K562 (cell line): ENCODE measurements around the gene TAPBPL. TPM values are rescaled to one million over a fixed set of nuclear protein-coding genes. Genes with fewer than 3 reads are reported as not detected.
A peak's percentile ranks its signal among the peaks of the same experiment; 100 is the strongest.

Source experiments
- ATAC-seq: fragments of 200-7000 bp; cut with Tn5 transposase; 3 replicates; pipeline ENCODE4 v1.9.1; 2020; ENCODE audit warnings: moderate library complexity
- BruUV-seq: library from RNA; stranded (reverse); fragments of 400-500 nt; replicated peaks from 2 replicates; lab custom pipeline; 2021; lab: Mats Ljungman, UMichigan
- CTCF ChIA-PET: fragments of 300-600 bp; formaldehyde crosslinking; extraction: SDS; loops from one replicate; lab custom pipeline; 2021; ENCODE audit warnings: low intra/inter-chr PET ratio; lab: Yijun Ruan, JAX
- POLR2A ChIA-PET: fragments of 300-600, 350-650 bp; sonication (Branson Sonifier 250); formaldehyde crosslinking; extraction: SDS; loops from one replicate; lab custom pipeline; 2021; ENCODE audit warnings: antibody characterized with exemption, inconsistent platforms; lab: Yijun Ruan, JAX
- DNase-seq, 4 experiments: peaks; one replicate each; pipeline versions ENCODE4 v3.0.0 to v3.0.0-alpha.2; 2011 to 2018; ENCODE audit warnings: low spot score in 3 of 4, mixed read lengths in 3 of 4; ENCODE audit errors: extremely low read depth in 1 of 4
- FAIRE-seq: peaks from 2 replicates; lab custom pipeline; 2011; peaks lifted over from hg19 to GRCh38; lab: Jason Lieb, UNC
- H2AFZ ChIP-seq: 2 replicates; pipeline ENCODE4 v1.6.0; 2011; ENCODE audit warnings: low read depth, low read length, control low read depth, inconsistent platforms
- H3K27ac ChIP-seq: fragments of 200-600 bp; 3 replicates; pipeline ENCODE4 v1.8.0; 2011; ENCODE audit warnings: low read depth, mild to moderate bottlenecking, control low read depth, inconsistent platforms, low read length, moderate library complexity, mixed read lengths; ENCODE audit errors: extremely low read depth
- H3K27me3 ChIP-seq, 2 experiments: fragments of 300-600 bp in 1 of 2; 2 replicates in 1 of 2; 3 replicates in 1 of 2; pipeline versions ENCODE4 v1.6.0 to v1.8.0; 2011; ENCODE audit warnings: inconsistent platforms in 2 of 2, low read length in 2 of 2, mild to moderate bottlenecking in 1 of 2, mixed read lengths in 1 of 2, moderate library complexity in 1 of 2; ENCODE audit not compliant: control insufficient read depth in 2 of 2, insufficient read depth in 2 of 2
- H3K36me3 ChIP-seq: fragments of 300-600 bp; 3 replicates; pipeline ENCODE4 v1.8.0; 2011; ENCODE audit warnings: mild to moderate bottlenecking, low read length, inconsistent platforms; ENCODE audit not compliant: control insufficient read depth, insufficient read depth
- H3K4me1 ChIP-seq, 2 experiments: fragments of 200-600 bp in 1 of 2; replicated peaks in 1 of 2; 2 replicates in 1 of 2; 3 replicates in 1 of 2; pipeline versions ENCODE4 v1.5.1 to v1.8.0; 2011; ENCODE audit warnings: inconsistent platforms in 2 of 2, low read length in 2 of 2, mild to moderate bottlenecking in 1 of 2, mixed read lengths in 1 of 2, moderate library complexity in 1 of 2; ENCODE audit not compliant: control insufficient read depth in 2 of 2, insufficient read depth in 2 of 2
- H3K4me2 ChIP-seq: 2 replicates; pipeline ENCODE4 v1.6.1; 2011; ENCODE audit warnings: low read length, control low read depth, inconsistent platforms, mixed read lengths; ENCODE audit not compliant: insufficient read depth
- H3K4me3 ChIP-seq: fragments of 200-600 bp; sonication (generic), shearing (Covaris generic); 2 replicates; pipeline ENCODE4 v1.5.1; 2016; ENCODE audit warnings: control low read depth, inconsistent platforms
- H3K79me2 ChIP-seq: fragments of 200-600 bp; 3 replicates; pipeline ENCODE4 v1.8.0; 2011; ENCODE audit warnings: low read length, inconsistent platforms; ENCODE audit not compliant: control insufficient read depth, insufficient read depth
- H3K9ac ChIP-seq, 2 experiments: 2 replicates each; pipeline versions ENCODE4 v1.6.0 to v1.6.1; 2011; ENCODE audit warnings: low read depth in 2 of 2, low read length in 2 of 2, control low read depth in 1 of 2, inconsistent platforms in 1 of 2, mild to moderate bottlenecking in 1 of 2, mixed read lengths in 1 of 2; ENCODE audit not compliant: insufficient read depth in 1 of 2
- H3K9me1 ChIP-seq: one replicate; pipeline ENCODE4 v1.6.0; 2011; ENCODE audit warnings: inconsistent platforms, mild to moderate bottlenecking, low read length, moderate library complexity; ENCODE audit not compliant: control insufficient read depth, insufficient read depth
- H3K9me3 ChIP-seq: replicated peaks from 2 replicates; pipeline ENCODE4 v1.5.1; 2011; ENCODE audit warnings: low read depth, low read length, inconsistent platforms; ENCODE audit not compliant: control insufficient read depth, insufficient read depth
- H4K20me1 ChIP-seq: replicated peaks from 2 replicates; pipeline ENCODE4 v1.6.1; 2011; ENCODE audit warnings: low read length, inconsistent platforms, mixed read lengths; ENCODE audit not compliant: control insufficient read depth, insufficient read depth
- CBX2 ChIP-seq: fragments of 200-600 bp; sonication (generic); IDR thresholded peaks from one replicate; pipeline ENCODE4 v1.6.1; 2012; ENCODE audit warnings: mild to moderate bottlenecking, low read length, inconsistent platforms; ENCODE audit not compliant: insufficient read depth, poor library complexity, severe bottlenecking
- CEBPG ChIP-seq, 3 experiments: fragments of 200-800 bp in 1 of 3; sonication (Bioruptor generic) in 1 of 3; sonication (generic) in 1 of 3; formaldehyde crosslinking in 1 of 3; IDR thresholded peaks in 2 of 3; conservative IDR thresholded peaks in 1 of 3; 2 replicates each; pipeline versions ENCODE4 v1.6.1 to v1.8.0; 2016 to 2022; ENCODE audit warnings: missing compliant biosample characterization in 2 of 3, missing genetic modification characterization in 2 of 3, mild to moderate bottlenecking in 1 of 3, missing genetic modification reagents in 1 of 3
- HMG20A ChIP-seq: fragments of 450-650 bp; formaldehyde crosslinking; conservative IDR thresholded peaks from 2 replicates; pipeline ENCODE4 v1.4.0; 2020; ENCODE audit warnings: mild to moderate bottlenecking, mixed read lengths
- MAX ChIP-seq: sonication (generic); formaldehyde crosslinking; IDR thresholded peaks from 2 replicates; pipeline ENCODE4 v1.9.0; 2022; ENCODE audit warnings: mild to moderate bottlenecking, missing genetic modification reagents
- ZNF445 ChIP-seq: fragments of 250-450 bp; sonication (Bioruptor Pico); IDR thresholded peaks from 2 replicates; pipeline ENCODE4 v1.4.0; 2020; ENCODE audit warnings: low read depth, mild to moderate bottlenecking, moderate library complexity
- ZNF561 ChIP-seq: fragments of 450-650 bp; formaldehyde crosslinking; conservative IDR thresholded peaks from 2 replicates; pipeline ENCODE4 v1.4.0; 2020; ENCODE audit warnings: mild to moderate bottlenecking, moderate library complexity
- WGBS: fragments of 100-300 bp; shearing (Covaris generic); methylation state at CpG from one replicate; pipeline ENCODE4 v1.1.6; 2016; ENCODE audit warnings: low coverage, mixed read lengths; ENCODE audit not compliant: insufficient coverage; ENCODE audit errors: missing lambda C conversion rate; 5-methylcytosine and 5-hydroxymethylcytosine counted together
- in situ Hi-C: fragments of 300-500 bp; cut with MboI; formaldehyde crosslinking; loops from 4 replicates; pipeline ENCODE4 v1.15.0; 2018; ENCODE audit warnings: inconsistent platforms, mixed read lengths
- intact Hi-C: fragments of 100-400 bp; cut with micrococcal nuclease; formaldehyde crosslinking; loops from 2 replicates; pipeline ENCODE4 v1.14.2; 2022
- polyA plus RNA-seq, 8 experiments: library from polyadenylated mRNA; depleted of rRNA in 4 of 8; stranded (reverse) in 5 of 8; unstranded in 3 of 8; fragments of >200 nt; fragmentation: Nextera tagmentation in 2 of 8; fragmentation: Illumina TruSeq in 1 of 8; extraction: Ambion mirVana in 2 of 8; extraction: Trizol in 1 of 8; gene quantifications; 2 replicates each; pipeline versions ENCODE4 v1.2.1 to v1.2.3, GENCODE V29; 2011 to 2014; ENCODE audit warnings: inconsistent platforms in 1 of 8, missing spikeins in 1 of 8
- total RNA-seq, 7 experiments: library from RNA; depleted of rRNA in 6 of 7; stranded (reverse); fragments of >200 nt in 6 of 7; fragmentation: Illumina TruSeq in 2 of 7; extraction: Trizol in 2 of 7; gene quantifications; 2 replicates each; pipeline versions ENCODE4 v1.2.1 to v1.2.3, GENCODE V29; 2011 to 2021; ENCODE audit warnings: low replicate concordance in 1 of 7
- TF ChIP-seq, protein P1 (sequence below), 2 experiments: fragments of 450-650 bp in 1 of 2; sonication (generic) in 1 of 2; formaldehyde crosslinking in 1 of 2; IDR thresholded peaks in 1 of 2; conservative IDR thresholded peaks in 1 of 2; 2 replicates each; pipeline versions ENCODE4 v1.6.1 to v1.8.1; 2016 to 2023; ENCODE audit warnings: mild to moderate bottlenecking in 2 of 2, moderate library complexity in 2 of 2, inconsistent platforms in 1 of 2, missing genetic modification reagents in 1 of 2

Gene TAPBPL
- total and polyA plus RNA-seq, 9 of the 15 experiments (the other 6 are each of a cell fraction or from before 2014, with no cell fraction given) = 0.29 to 1.6 (median 0.45) TPM

GRCh38 chr12:6440391-6440790, 11.5 kb upstream of the TAPBPL start:
- Histone ChIP-seq H3K4me2 (no peak overlapping the region), H3K36me3 (no peaks in the 10 kb centered on the region), H3K9me1 (no peaks in the 10 kb centered on the region), H3K79me2 (no peaks in the 10 kb centered on the region), H2AFZ (no peak overlapping the region), H4K20me1 (no peaks in the 10 kb centered on the region), H3K9ac (no peak overlapping the region), H3K9me3 (no peaks in the 10 kb centered on the region), H3K27ac (no peak overlapping the region), H3K4me1 (no peaks in the 10 kb centered on the region; a peak in 1 of 5 replicates), H3K27me3 (peaks cover 0 to 7% of the 10 kb centered on the region in 2 experiments; a peak in 4 of 5 replicates), H3K4me3 (no peak overlapping the region)
- BruUV-seq = no TSS peak
- ChIA-PET CTCF (no interaction called here), POLR2A (interaction anchor here (1.2 to 2.5 kb wide), 2 partner anchors 12 to 23 kb away, joined by 3 to 14 read pairs; partner anchors contain the start of gene TAPBPL)
- intact Hi-C loops (no loop called here), in situ Hi-C loops (no loop called here)
- WGBS = 20% methylated on average over 1 of the region's 1 CpG
- TF ChIP-seq CBX2 (no peak), MAX (CRISPR knock-in tag) (no peak), ZNF445 (CRISPR knock-in tag) (no peak), ZNF561 (CRISPR knock-in tag) (no peak)
- no peak for FAIRE-seq
- ATAC-seq = no peak
- no peak for DNase-seq

DNA sequence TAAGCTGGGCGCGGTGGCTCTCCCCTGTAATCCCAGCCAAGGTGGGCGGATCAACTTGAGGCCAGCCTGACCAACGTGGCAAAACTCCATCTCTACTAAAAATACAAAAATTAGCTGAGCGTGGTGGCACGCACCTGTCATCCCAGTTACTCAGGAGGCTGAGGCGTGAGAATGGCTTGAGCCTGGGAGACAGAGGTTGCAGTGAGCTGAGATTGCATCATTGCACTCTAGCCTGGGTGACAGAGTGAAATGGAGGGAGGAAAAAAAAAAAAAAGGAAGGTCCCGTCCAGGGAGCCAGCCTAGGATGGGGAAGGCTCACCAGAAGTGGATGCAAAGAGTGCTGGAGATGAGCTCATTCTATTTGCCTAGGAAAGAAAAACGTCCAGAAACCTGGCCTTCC, 9.0 kb upstream of the TAPBPL start:
- CTCF ChIA-PET = no interaction called here
- POLR2A ChIA-PET = no interaction called here
- Histone ChIP-seq H3K79me2 (no peaks in the 10 kb centered on the region), H3K9me1 (no peaks in the 10 kb centered on the region), H3K4me2 (no peak overlapping the region), H3K9ac (no peak overlapping the region), H3K4me3 (no peak overlapping the region), H3K27ac (no peak overlapping the region), H4K20me1 (no peaks in the 10 kb centered on the region), H3K27me3 (peaks cover 0 to 9% of the 10 kb centered on the region in 2 experiments; a peak in 4 of 5 replicates), H2AFZ (no peak overlapping the region), H3K36me3 (no peaks in the 10 kb centered on the region), H3K4me1 (no peaks in the 10 kb centered on the region; a peak in 1 of 5 replicates), H3K9me3 (no peaks in the 10 kb centered on the region)
- ATAC-seq = no peak
- WGBS = 60% methylated on average over 7 of the region's 9 CpGs
- no peak for TF ChIP-seq HMG20A (CRISPR knock-in tag)
- no peak for TF ChIP-seq CEBPG (CRISPR knock-in tag; IDR thresholded peaks at IDR 0.05)
- TF ChIP-seq CEBPG (tag; conservative IDR thresholded peaks at IDR 0.05 in 1 of 2, IDR thresholded peaks at IDR 0.05 in 1 of 2) = peak in 1 of 2 experiments; percentile 40; a peak in 1 of 4 replicates
- TF ChIP-seq, protein P1, sequence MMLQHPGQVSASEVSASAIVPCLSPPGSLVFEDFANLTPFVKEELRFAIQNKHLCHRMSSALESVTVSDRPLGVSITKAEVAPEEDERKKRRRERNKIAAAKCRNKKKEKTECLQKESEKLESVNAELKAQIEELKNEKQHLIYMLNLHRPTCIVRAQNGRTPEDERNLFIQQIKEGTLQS (IDR thresholded peaks at IDR 0.05) = peak; percentile 56
- TF ChIP-seq, protein P1 (CRISPR knock-in tag; conservative IDR thresholded peaks at IDR 0.05) = no peak
- no peak for FAIRE-seq
- intact Hi-C loops (no loop called here), in situ Hi-C loops (no loop called here)
- no TSS peak for BruUV-seq
- no peak for DNase-seq
